HL-60 (cell line): ENCODE measurements around the gene C16orf74.

Experiments used
- DNase-seq, 2 experiments: peaks; one replicate each; pipeline ENCODE4 v3.0.0-alpha.2; 2010 to 2020; ENCODE audit warnings: low read depth in 1 of 2, low spot score in 1 of 2
- H3K27ac ChIP-seq: fragments of 250-450 bp; sonication (Bioruptor Pico); replicated peaks from 2 replicates; pipeline ENCODE4 v1.5.1; 2020; ENCODE audit warnings: mild to moderate bottlenecking, moderate library complexity
- H3K27me3 ChIP-seq: fragments of 250-450 bp; sonication (Bioruptor Pico); 2 replicates; pipeline ENCODE4 v1.5.1; 2021; ENCODE audit warnings: mild to moderate bottlenecking, moderate library complexity; ENCODE audit not compliant: insufficient read depth, poor library complexity, severe bottlenecking
- H3K4me3 ChIP-seq: replicated peaks from 2 replicates; pipeline ENCODE4 v1.5.1; 2011; ENCODE audit warnings: mild to moderate bottlenecking, control low read depth, low read length; ENCODE audit not compliant: insufficient read depth
- GABPA ChIP-seq: IDR thresholded peaks from 2 replicates; pipeline ENCODE4 v1.6.1; 2012; ENCODE audit warnings: low read depth
- POLR2AphosphoS5 ChIP-seq: IDR thresholded peaks from 2 replicates; pipeline ENCODE4 v1.6.1; 2012; ENCODE audit warnings: low read depth
- SPI1 ChIP-seq: IDR thresholded peaks from 2 replicates; pipeline ENCODE4 v1.6.1; 2012; ENCODE audit warnings: low read depth, mild to moderate bottlenecking, borderline replicate concordance
- TF ChIP-seq, protein P1 (sequence below): IDR thresholded peaks from one replicate; pipeline ENCODE4 v1.5.1; 2011; ENCODE audit warnings: low read length, control low read depth, inconsistent platforms; ENCODE audit not compliant: insufficient read depth
- TF ChIP-seq, protein P2 (sequence below): IDR thresholded peaks from 2 replicates; pipeline ENCODE4 v1.6.1; 2012; ENCODE audit warnings: low read depth; ENCODE audit not compliant: insufficient replicate concordance

C16orf74 gene

DNA sequence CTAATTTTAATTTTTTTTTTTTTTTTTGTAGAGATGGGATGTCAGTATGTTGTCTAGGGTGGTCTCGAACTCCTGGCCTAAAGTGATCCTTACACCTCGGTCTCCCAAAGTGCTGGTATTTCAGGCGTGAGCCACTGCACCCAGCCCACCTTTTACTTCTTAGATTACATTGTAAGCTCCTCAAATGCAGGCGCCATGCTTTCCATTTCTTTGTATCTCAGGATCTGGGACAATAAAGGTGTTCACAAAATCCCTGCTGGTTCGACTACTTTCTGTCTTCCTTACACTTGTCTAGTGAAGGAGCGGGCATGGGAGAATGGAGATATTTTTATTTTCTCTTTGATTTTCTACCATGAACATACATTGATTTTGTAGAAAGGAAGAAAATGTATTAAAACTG lies 23.2 kb upstream of the C16orf74 start:
- H3K27ac ChIP-seq: no peak overlapping the region
- DNase-seq: no peak
- TF ChIP-seq GABPA (no peak), POLR2AphosphoS5 (no peak), SPI1 (no peak)
- TF ChIP-seq, protein P1, sequence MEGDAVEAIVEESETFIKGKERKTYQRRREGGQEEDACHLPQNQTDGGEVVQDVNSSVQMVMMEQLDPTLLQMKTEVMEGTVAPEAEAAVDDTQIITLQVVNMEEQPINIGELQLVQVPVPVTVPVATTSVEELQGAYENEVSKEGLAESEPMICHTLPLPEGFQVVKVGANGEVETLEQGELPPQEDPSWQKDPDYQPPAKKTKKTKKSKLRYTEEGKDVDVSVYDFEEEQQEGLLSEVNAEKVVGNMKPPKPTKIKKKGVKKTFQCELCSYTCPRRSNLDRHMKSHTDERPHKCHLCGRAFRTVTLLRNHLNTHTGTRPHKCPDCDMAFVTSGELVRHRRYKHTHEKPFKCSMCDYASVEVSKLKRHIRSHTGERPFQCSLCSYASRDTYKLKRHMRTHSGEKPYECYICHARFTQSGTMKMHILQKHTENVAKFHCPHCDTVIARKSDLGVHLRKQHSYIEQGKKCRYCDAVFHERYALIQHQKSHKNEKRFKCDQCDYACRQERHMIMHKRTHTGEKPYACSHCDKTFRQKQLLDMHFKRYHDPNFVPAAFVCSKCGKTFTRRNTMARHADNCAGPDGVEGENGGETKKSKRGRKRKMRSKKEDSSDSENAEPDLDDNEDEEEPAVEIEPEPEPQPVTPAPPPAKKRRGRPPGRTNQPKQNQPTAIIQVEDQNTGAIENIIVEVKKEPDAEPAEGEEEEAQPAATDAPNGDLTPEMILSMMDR: no peak
- TF ChIP-seq, protein P2, sequence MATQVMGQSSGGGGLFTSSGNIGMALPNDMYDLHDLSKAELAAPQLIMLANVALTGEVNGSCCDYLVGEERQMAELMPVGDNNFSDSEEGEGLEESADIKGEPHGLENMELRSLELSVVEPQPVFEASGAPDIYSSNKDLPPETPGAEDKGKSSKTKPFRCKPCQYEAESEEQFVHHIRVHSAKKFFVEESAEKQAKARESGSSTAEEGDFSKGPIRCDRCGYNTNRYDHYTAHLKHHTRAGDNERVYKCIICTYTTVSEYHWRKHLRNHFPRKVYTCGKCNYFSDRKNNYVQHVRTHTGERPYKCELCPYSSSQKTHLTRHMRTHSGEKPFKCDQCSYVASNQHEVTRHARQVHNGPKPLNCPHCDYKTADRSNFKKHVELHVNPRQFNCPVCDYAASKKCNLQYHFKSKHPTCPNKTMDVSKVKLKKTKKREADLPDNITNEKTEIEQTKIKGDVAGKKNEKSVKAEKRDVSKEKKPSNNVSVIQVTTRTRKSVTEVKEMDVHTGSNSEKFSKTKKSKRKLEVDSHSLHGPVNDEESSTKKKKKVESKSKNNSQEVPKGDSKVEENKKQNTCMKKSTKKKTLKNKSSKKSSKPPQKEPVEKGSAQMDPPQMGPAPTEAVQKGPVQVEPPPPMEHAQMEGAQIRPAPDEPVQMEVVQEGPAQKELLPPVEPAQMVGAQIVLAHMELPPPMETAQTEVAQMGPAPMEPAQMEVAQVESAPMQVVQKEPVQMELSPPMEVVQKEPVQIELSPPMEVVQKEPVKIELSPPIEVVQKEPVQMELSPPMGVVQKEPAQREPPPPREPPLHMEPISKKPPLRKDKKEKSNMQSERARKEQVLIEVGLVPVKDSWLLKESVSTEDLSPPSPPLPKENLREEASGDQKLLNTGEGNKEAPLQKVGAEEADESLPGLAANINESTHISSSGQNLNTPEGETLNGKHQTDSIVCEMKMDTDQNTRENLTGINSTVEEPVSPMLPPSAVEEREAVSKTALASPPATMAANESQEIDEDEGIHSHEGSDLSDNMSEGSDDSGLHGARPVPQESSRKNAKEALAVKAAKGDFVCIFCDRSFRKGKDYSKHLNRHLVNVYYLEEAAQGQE: no peak
- no peaks in the 10 kb centered on the region for H3K27me3 ChIP-seq
- no peak overlapping the region for H3K4me3 ChIP-seq

DNA sequence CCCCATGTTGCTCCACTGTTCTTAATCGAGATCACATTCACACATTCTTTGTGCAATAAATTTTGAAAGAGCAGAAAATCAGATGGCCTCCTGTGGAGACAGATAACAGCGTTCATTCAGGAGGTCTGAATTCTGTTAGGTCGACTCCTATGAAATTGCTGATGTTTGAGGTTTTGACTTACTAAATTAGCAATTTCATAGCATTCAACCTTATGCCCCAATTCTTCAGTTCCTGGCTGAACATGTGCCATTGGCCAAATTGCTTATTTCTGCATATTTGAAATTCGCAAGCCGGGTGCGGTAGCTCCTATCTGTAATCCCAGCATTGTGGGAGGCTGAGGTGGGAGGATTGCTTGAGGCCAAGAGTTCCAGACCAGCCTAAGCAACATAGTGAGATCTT lies 22.1 kb upstream of the C16orf74 start:
- Histone ChIP-seq H3K27me3 (no peaks in the 10 kb centered on the region), H3K27ac (no peak overlapping the region), H3K4me3 (no peak overlapping the region)
- TF ChIP-seq, protein P2: no peak
- TF ChIP-seq POLR2AphosphoS5 (no peak), SPI1 (no peak)
- no peak for DNase-seq

DNA sequence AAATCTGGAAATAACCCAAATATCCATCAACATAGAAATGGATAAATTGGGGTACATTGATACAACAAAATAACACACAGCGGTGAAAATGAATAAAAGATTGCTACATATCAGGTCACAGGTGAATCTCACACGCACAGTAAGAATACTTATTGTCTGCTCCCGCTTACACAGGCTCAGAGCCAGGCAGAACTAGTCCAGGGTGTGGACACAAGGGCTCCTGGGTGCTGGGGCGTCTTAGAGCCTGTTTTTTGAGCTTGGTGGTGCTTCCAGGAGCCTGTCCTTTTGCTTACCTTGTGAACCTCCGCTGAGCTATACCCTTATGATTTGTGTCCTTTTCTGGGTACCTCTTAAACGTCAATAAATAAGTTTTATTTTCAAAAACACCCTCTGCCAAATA lies 19.8 kb upstream of the C16orf74 start:
- Histone ChIP-seq H3K27me3 (no peaks in the 10 kb centered on the region), H3K4me3 (no peak overlapping the region), H3K27ac (no peak overlapping the region)
- TF ChIP-seq, protein P1: no peak
- TF ChIP-seq POLR2AphosphoS5 (no peak), GABPA (no peak), SPI1 (no peak)
- TF ChIP-seq, protein P2: no peak
- DNase-seq: no peak
